Measurements from ENCODE around the gene CST9L. TPM values are rescaled to one million over a fixed set of nuclear protein-coding genes. Genes with fewer than 3 reads are reported as not detected.

Gene CST9L
- total and polyA plus RNA-seq, 10 of the 15 experiments (the other 5 are each of a cell fraction or from before 2014, with no cell fraction given) = not detected

DNA sequence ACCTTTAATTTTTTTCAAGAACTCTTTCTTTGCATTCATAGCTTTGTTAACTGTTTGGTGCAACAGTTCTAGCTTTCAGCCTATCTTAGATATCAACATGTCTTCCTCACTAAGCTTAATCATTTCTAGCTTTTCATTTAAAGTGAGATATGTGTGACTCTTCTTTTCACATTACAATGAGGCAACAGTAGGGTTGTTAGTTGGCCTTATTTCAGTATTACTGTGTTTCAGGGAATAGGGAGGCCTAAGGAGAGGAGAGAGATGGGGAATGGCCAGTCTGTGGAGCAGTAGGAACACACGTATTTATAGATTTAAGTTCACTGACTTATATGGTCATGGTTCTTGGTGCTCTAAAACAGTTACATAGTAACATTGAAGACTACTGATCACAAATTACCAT is 35.8 kb downstream of the CST9L start:
- Histone ChIP-seq H3K4me1 (ENCODE audit: control insufficient read depth, insufficient read depth, low read length) (peaks cover 8% of the 10 kb centered on the region), H2AFZ (ENCODE audit: control insufficient read depth, low read depth, low read length) (no peak overlapping the region), H4K20me1 (ENCODE audit: control insufficient read depth, insufficient read depth) (no peaks in the 10 kb centered on the region), H3K4me3 (no peak overlapping the region), H3K36me3 (ENCODE audit: control insufficient read depth in 2 of 2, insufficient read depth in 2 of 2, low read length in 1 of 2) (no peaks in the 10 kb centered on the region), H3K9ac (ENCODE audit: control insufficient read depth, insufficient read depth, low read length) (no peak overlapping the region), H3K27ac (ENCODE audit: control insufficient read depth, insufficient read depth) (no peak overlapping the region), H3K4me2 (ENCODE audit: control insufficient read depth, insufficient read depth) (no peak overlapping the region), H3K79me2 (ENCODE audit: control insufficient read depth, insufficient read depth, low read length) (no peaks in the 10 kb centered on the region), H3K9me3 (replicated peaks; ENCODE audit: control insufficient read depth, insufficient read depth, low read length) (peaks cover 4% of the 10 kb centered on the region; the same call in 2 of the 3 replicates), H3K27me3 (replicated peaks in 1 of 2; ENCODE audit: control insufficient read depth in 2 of 2, insufficient read depth in 2 of 2, low read length in 1 of 2) (no peaks in the 10 kb centered on the region)
- RAD21 ChIA-PET (ENCODE audit: unreplicated experiment) = no interaction called here
- DNase-seq (ENCODE audit: low read depth, low spot score) = no peak
- CTCF ChIA-PET = interaction anchor here (1.1 to 1.8 kb wide), 2 partner anchors 11 to 91 kb away, joined by 3 to 5 read pairs; no protein-coding TSS in a partner anchor
- no peak for FAIRE-seq
- no TSS peak for BruUV-seq (replicated peaks)
- WGBS (ENCODE audit: insufficient coverage, insufficient replicate concordance, low lambda C conversion rate, missing lambda C conversion rate) = 0% methylated on average over 1 of the region's 1 CpG
- intact Hi-C loops (cut with micrococcal nuclease; ENCODE audit: unreplicated experiment) = no loop called here
- SMC1A ChIA-PET (ENCODE audit: uncharacterized antibody, unreplicated experiment) = no interaction called here
- POLR2A ChIA-PET = no interaction called here
- in situ Hi-C loops (cut with MboI) = no loop called here
- no peak for ATAC-seq
- TF ChIP-seq BCLAF1 (IDR thresholded peaks at IDR 0.05) (no peak), MLLT1 (IDR thresholded peaks at IDR 0.05) (no peak), BHLHE40 (IDR thresholded peaks at IDR 0.05; ENCODE audit: borderline replicate concordance in 1 of 2, low read depth in 2 of 2, low read length in 1 of 2) (no peak), NFXL1 (IDR thresholded peaks at IDR 0.05; ENCODE audit: borderline replicate concordance) (no peak), ESRRA (IDR thresholded peaks at IDR 0.05; ENCODE audit: low read length) (no peak), KDM1A (IDR thresholded peaks at IDR 0.05; ENCODE audit: borderline replicate concordance) (no peak), EZH2 (IDR thresholded peaks at IDR 0.05; ENCODE audit: borderline replicate concordance, control insufficient read depth, low read depth, low read length) (no peak), SIN3A (IDR thresholded peaks at IDR 0.05; ENCODE audit: low read depth, low read length) (no peak), FOS (IDR thresholded peaks at IDR 0.05; ENCODE audit: borderline replicate concordance, extremely low read depth, insufficient read length) (no peak), MEF2B (IDR thresholded peaks at IDR 0.05; ENCODE audit: partially characterized antibody, poor library complexity, severe bottlenecking) (no peak)
- TF ChIP-seq, protein P1, sequence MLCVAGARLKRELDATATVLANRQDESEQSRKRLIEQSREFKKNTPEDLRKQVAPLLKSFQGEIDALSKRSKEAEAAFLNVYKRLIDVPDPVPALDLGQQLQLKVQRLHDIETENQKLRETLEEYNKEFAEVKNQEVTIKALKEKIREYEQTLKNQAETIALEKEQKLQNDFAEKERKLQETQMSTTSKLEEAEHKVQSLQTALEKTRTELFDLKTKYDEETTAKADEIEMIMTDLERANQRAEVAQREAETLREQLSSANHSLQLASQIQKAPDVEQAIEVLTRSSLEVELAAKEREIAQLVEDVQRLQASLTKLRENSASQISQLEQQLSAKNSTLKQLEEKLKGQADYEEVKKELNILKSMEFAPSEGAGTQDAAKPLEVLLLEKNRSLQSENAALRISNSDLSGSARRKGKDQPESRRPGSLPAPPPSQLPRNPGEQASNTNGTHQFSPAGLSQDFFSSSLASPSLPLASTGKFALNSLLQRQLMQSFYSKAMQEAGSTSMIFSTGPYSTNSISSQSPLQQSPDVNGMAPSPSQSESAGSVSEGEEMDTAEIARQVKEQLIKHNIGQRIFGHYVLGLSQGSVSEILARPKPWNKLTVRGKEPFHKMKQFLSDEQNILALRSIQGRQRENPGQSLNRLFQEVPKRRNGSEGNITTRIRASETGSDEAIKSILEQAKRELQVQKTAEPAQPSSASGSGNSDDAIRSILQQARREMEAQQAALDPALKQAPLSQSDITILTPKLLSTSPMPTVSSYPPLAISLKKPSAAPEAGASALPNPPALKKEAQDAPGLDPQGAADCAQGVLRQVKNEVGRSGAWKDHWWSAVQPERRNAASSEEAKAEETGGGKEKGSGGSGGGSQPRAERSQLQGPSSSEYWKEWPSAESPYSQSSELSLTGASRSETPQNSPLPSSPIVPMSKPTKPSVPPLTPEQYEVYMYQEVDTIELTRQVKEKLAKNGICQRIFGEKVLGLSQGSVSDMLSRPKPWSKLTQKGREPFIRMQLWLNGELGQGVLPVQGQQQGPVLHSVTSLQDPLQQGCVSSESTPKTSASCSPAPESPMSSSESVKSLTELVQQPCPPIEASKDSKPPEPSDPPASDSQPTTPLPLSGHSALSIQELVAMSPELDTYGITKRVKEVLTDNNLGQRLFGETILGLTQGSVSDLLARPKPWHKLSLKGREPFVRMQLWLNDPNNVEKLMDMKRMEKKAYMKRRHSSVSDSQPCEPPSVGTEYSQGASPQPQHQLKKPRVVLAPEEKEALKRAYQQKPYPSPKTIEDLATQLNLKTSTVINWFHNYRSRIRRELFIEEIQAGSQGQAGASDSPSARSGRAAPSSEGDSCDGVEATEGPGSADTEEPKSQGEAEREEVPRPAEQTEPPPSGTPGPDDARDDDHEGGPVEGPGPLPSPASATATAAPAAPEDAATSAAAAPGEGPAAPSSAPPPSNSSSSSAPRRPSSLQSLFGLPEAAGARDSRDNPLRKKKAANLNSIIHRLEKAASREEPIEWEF (IDR thresholded peaks at IDR 0.05; ENCODE audit: insufficient replicate concordance, low read depth, low read length) = no peak
- TF ChIP-seq, protein P2, sequence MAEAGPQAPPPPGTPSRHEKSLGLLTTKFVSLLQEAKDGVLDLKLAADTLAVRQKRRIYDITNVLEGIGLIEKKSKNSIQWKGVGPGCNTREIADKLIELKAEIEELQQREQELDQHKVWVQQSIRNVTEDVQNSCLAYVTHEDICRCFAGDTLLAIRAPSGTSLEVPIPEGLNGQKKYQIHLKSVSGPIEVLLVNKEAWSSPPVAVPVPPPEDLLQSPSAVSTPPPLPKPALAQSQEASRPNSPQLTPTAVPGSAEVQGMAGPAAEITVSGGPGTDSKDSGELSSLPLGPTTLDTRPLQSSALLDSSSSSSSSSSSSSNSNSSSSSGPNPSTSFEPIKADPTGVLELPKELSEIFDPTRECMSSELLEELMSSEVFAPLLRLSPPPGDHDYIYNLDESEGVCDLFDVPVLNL (IDR thresholded peaks at IDR 0.05; ENCODE audit: low read depth, low read length) = no peak
